Activated naive CD8-positive, alpha-beta T cell (primary cell): Measurements from ENCODE around the gene CLCN1.
A peak's percentile ranks its signal among the peaks of the same experiment; 100 is the strongest.

Experiments used
- H3K27ac Mint-ChIP-seq: one replicate; pipeline ENCODE4 v1.8.0; 2021; ENCODE audit warnings: mixed read lengths
- H3K27me3 Mint-ChIP-seq: one replicate; pipeline ENCODE4 v1.8.0; 2021; ENCODE audit warnings: mixed read lengths
- H3K36me3 Mint-ChIP-seq: one replicate; pipeline ENCODE4 v1.8.0; 2021; ENCODE audit warnings: mixed read lengths
- H3K4me1 Mint-ChIP-seq: one replicate; pipeline ENCODE4 v1.8.0; 2021; ENCODE audit warnings: low read depth, mixed read lengths
- H3K4me3 Mint-ChIP-seq: one replicate; pipeline ENCODE4 v1.8.0; 2021; ENCODE audit warnings: mild to moderate bottlenecking, mixed read lengths
- H3K9me3 Mint-ChIP-seq: one replicate; pipeline ENCODE4 v1.8.0; 2021; ENCODE audit warnings: low read depth, mixed read lengths

The CLCN1 gene

GRCh38 chr7:143379611-143380259 is 63.8 kb downstream of the CLCN1 start:
- H3K27ac Mint-ChIP-seq: peak overlapping the region; percentile 87
- no peaks in the 10 kb centered on the region for H3K36me3 Mint-ChIP-seq
- no peaks in the 10 kb centered on the region for H3K9me3 Mint-ChIP-seq
- H3K4me1 Mint-ChIP-seq: peaks cover 60% of the 10 kb centered on the region
- H3K27me3 Mint-ChIP-seq: no peaks in the 10 kb centered on the region
- peak overlapping the region; percentile 92 for H3K4me3 Mint-ChIP-seq

DNA sequence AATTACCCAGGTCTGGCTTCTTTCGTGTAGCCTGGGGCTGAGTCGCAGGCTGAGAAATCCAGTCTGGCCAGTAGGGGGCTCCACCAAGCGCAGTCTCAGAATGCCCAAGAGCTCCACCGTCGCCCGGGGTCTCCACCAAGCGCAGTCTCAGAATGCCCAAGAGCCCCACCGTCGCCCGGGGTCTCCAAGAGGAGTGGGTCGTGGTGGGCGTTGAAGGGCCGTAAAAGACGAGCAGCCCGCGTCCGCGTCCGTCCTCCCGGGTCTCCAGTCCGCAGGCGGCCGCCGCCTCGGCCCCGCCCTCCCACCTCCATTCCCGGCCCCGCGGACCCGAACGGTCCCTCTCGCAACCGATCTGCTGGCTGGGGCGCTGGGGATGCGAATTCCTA is 64.3 kb downstream of the CLCN1 start:
- H3K27me3 Mint-ChIP-seq: no peaks in the 10 kb centered on the region
- peak overlapping the region; percentile 87 for H3K27ac Mint-ChIP-seq
- peaks cover 55% of the 10 kb centered on the region for H3K4me1 Mint-ChIP-seq
- no peaks in the 10 kb centered on the region for H3K36me3 Mint-ChIP-seq
- no peaks in the 10 kb centered on the region for H3K9me3 Mint-ChIP-seq
- peak overlapping the region; percentile 92 for H3K4me3 Mint-ChIP-seq

DNA sequence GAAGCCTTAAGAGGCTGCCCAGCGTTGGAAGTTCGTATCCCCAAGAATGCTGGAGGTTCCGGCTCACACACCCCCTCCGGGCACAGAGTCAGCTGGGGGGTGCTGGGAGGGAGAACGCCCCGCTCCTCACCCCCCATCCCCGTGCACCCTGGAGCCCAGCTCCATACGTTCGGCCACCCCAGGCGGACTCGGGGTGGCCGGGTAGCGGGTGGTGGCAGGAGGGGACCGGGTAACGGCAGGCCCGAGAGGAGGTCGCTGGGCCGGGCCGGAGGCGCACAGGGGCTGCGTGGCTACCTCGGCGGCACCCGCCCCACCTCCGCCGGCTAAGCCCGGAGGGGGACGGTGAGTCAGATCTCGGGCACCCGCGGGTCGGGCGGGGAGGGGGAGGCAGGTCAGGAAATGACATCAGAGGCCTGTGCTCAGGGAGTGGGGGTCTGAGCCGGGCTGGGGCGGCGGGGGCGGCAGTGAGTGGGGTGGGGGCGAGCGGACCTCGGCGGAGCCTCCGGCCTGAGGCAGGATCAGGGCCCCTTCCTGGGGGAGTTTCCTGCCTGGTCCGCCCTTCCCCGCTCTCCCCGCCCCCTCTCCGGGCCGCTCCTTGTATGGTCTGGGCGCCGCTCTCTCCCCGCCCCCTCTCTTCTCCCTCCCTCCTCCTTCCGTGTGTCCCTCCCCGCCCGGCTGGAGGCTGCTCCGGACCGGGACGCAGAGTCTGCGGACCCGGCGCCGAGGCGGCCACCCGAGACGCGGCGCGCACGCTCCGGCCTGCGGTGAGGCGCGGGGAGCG is 64.9 kb downstream of the CLCN1 start, which contains the start of gene ZYX:
ZYX (plus strand) TSS at position 700 of the 781 bp plus-strand sequence. CDS start 227 bp downstream, outside the sequence.
- Mint-ChIP-seq H3K27me3 (no peaks in the 10 kb centered on the region), H3K4me1 (peaks cover 49% of the 10 kb centered on the region), H3K36me3 (no peaks in the 10 kb centered on the region), H3K4me3 (peak within 1 kb of the TSS; percentile 92), H3K9me3 (no peaks in the 10 kb centered on the region), H3K27ac (peak within 1 kb of the TSS; percentile 87)

DNA sequence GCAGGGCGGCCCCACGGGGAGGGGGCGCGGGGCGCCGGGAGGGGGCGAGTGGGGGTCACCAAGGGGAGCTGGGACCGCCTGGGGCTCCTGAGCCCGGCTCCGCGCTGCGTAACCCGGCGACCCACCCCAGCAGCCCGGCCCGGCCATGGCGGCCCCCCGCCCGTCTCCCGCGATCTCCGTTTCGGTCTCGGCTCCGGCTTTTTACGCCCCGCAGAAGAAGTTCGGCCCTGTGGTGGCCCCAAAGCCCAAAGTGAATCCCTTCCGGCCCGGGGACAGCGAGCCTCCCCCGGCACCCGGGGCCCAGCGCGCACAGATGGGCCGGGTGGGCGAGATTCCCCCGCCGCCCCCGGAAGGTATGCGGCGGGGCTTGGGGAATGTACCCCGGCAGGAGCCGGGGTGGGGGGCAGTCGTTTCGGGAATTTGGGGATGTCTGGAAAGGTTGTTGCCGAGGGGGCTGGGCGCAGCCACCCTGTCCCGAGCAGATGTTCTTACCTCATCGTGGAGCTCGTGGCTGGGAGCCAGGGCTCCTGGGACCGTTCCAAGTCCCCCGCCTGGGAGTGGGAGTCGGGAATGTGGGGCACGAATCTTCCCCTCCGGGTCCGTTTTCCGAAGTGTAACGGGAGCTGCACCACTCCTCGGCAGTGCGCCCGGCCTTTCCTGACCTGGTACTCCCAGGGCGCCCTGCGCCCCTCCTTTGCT is 65.7 kb downstream of the CLCN1 start:
- no peak overlapping the region for H3K4me3 Mint-ChIP-seq
- H3K36me3 Mint-ChIP-seq: no peaks in the 10 kb centered on the region
- peaks cover 41% of the 10 kb centered on the region for H3K4me1 Mint-ChIP-seq
- H3K9me3 Mint-ChIP-seq: no peaks in the 10 kb centered on the region
- peak overlapping the region; percentile 18 for H3K27ac Mint-ChIP-seq
- no peaks in the 10 kb centered on the region for H3K27me3 Mint-ChIP-seq

DNA sequence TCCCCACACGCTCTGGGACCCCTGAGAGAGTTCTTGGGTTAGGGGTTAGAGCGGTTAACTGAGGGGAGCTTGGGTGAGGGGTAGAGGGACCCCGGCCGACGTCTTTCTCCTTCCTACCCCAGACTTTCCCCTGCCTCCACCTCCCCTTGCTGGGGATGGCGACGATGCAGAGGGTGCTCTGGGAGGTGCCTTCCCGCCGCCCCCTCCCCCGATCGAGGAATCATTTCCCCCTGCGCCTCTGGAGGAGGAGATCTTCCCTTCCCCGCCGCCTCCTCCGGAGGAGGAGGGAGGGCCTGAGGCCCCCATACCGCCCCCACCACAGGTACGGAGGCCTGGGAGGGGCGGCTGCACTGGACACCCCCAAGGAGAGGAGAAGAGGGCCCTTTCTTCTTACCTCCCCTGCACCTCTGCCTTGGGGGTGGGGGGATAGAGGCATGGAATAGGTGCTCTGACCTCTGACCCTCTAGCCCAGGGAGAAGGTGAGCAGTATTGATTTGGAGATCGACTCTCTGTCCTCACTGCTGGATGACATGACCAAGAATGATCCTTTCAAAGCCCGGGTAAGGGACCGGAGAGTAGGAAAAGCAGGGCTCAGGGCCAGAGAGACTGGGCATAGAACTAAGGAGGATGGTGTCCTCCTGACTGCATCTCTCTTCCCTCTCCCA is 66.3 kb downstream of the CLCN1 start:
- Mint-ChIP-seq H3K4me3 (no peak overlapping the region), H3K27ac (peak overlapping the region; percentile 66), H3K9me3 (no peaks in the 10 kb centered on the region)

GRCh38 chr7:143382791-143383641 is 67.1 kb downstream of the CLCN1 start:
- Mint-ChIP-seq H3K27ac (peak overlapping the region; percentile 66), H3K9me3 (no peaks in the 10 kb centered on the region), H3K36me3 (no peaks in the 10 kb centered on the region), H3K4me1 (peaks cover 33% of the 10 kb centered on the region), H3K27me3 (no peaks in the 10 kb centered on the region), H3K4me3 (no peak overlapping the region)

More for the DNA sequence above, 66.3 kb downstream of the CLCN1 start:
- H3K36me3 Mint-ChIP-seq: no peaks in the 10 kb centered on the region
- no peaks in the 10 kb centered on the region for H3K27me3 Mint-ChIP-seq
- H3K4me1 Mint-ChIP-seq: peaks cover 35% of the 10 kb centered on the region

GRCh38 chr7:143383642-143383957 is 67.7 kb downstream of the CLCN1 start:
- Mint-ChIP-seq H3K4me1 (peaks cover 28% of the 10 kb centered on the region), H3K27me3 (no peaks in the 10 kb centered on the region), H3K36me3 (no peaks in the 10 kb centered on the region), H3K4me3 (no peak overlapping the region), H3K9me3 (no peaks in the 10 kb centered on the region), H3K27ac (peak overlapping the region; percentile 7)

- Mint-ChIP-seq H3K9me3 (no peaks in the 10 kb centered on the region), H3K36me3 (no peaks in the 10 kb centered on the region), H3K27me3 (no peaks in the 10 kb centered on the region), H3K27ac (no peak overlapping the region), H3K4me1 (peaks cover 25% of the 10 kb centered on the region), H3K4me3 (no peak overlapping the region)
Observed at GRCh38 chr7:143384148-143384547, 68.2 kb downstream of the CLCN1 start.

GRCh38 chr7:143384661-143385631 is 69.0 kb downstream of the CLCN1 start:
- Mint-ChIP-seq H3K36me3 (peaks cover under 1% of the 10 kb centered on the region), H3K27me3 (no peaks in the 10 kb centered on the region), H3K4me3 (no peak overlapping the region), H3K27ac (no peak overlapping the region), H3K9me3 (no peaks in the 10 kb centered on the region), H3K4me1 (peaks cover 24% of the 10 kb centered on the region)

DNA sequence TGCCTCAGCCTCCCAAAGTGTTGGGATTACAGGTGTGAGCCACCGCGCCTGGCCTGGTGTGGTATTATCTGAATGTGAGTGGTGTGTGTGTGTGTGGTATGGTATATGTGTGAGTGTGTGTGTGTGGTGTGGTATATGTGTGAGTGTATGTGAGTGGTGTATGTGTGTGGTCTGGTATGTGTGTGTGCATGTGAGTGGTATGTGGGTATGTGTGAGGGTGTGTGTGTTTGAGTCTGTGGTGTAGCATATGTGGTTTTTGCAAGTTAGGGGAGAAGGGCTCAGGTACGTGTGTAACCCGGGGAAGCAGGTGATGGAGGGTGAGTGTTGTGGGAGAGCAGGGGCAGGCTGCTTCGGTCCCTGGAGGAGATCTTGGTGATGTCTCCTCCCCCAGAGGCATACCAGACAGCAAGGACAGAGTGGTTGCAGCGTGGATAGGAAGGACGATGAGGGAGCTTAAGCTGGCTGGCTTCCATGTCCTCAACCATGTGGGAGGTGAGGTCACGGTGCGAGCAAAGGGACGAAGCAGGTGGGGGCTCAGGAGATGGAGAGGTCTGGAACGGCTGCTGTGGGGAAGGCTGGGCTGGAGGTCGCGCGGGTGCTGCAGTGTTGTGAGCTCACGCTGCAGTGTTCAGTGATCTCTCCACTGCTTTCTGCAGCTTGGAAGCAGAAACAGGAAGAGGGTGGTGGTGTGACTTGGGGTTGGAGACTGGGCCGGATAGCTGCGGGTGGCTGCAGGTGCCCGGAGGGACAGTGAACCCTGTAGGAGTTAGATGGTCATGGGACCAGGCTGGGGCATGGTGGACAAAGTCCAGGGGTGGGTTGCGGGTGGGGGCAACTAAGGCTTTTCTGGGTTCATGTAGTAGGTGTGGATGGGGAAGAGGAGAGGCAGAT is 70.2 kb downstream of the CLCN1 start:
- H3K27me3 Mint-ChIP-seq: no peaks in the 10 kb centered on the region
- no peak overlapping the region for H3K4me3 Mint-ChIP-seq
- no peaks in the 10 kb centered on the region for H3K9me3 Mint-ChIP-seq
- no peak overlapping the region for H3K27ac Mint-ChIP-seq
- peaks cover 3% of the 10 kb centered on the region for H3K36me3 Mint-ChIP-seq
- H3K4me1 Mint-ChIP-seq: peaks cover 26% of the 10 kb centered on the region

DNA sequence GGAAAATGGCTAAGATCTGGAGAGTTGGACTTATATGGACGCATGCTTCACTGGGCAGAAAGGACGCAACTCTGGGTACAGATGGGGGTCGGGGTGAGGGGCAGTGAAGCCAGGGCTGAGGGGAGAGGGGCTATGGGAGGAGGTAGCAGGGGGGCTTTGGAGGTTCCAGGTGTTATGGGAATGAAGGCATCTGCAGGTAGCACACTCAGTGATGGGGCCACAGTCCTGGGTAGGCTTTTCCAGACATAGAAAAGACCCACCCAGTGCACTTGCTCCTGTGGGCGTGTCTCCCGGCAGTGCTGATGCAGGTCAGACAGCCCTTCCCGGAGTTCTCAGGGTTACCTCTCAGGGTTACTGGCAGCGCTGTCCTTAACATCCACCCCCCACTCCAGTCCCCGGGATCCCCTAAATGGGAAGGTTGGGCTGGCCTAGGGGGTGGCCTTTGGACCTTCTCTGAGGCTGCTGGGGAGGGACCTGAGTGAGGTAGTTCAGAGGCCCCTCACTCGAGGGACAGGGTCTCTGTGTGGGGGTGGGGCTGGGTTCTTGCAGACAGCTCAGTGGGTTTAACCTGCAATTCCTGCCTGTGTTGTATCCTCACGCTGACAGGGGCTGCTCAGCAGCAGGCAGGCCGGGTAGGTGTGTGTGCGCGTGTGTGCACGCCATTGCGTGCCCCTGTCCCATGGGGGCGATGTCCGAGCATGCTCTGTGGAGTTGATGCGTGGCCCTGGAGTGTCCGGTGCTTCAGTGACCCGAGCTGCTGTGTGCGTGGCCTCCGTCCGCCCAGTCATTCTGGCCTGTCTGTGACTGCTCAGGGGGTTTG is 71.5 kb downstream of the CLCN1 start:
- peaks cover 25% of the 10 kb centered on the region for H3K4me1 Mint-ChIP-seq
- H3K27me3 Mint-ChIP-seq: no peaks in the 10 kb centered on the region
- H3K36me3 Mint-ChIP-seq: peaks cover 3% of the 10 kb centered on the region
- H3K4me3 Mint-ChIP-seq: no peak overlapping the region
- H3K9me3 Mint-ChIP-seq: no peaks in the 10 kb centered on the region
- H3K27ac Mint-ChIP-seq: no peak overlapping the region

DNA sequence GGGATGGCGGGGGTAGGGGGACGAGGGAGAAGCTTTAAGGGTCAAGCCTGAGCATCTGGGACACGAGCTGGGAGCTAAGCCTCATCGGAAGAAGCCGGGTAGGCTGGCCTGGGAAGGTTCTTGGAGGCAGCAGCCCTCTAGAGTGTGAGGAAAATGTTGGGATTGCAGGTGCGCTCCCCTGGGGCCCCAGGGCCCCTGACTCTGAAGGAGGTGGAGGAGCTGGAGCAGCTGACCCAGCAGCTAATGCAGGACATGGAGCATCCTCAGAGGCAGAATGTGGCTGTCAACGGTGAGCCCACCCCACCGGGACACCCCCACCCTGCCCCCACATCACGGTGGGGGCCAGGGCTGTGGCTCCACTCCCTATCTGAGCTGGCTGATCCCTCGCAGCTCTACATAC is 72.1 kb downstream of the CLCN1 start:
- H3K4me1 Mint-ChIP-seq: peaks cover 18% of the 10 kb centered on the region
- H3K27me3 Mint-ChIP-seq: no peaks in the 10 kb centered on the region
- H3K36me3 Mint-ChIP-seq: peaks cover 3% of the 10 kb centered on the region
- H3K9me3 Mint-ChIP-seq: no peaks in the 10 kb centered on the region
- no peak overlapping the region for H3K4me3 Mint-ChIP-seq
- H3K27ac Mint-ChIP-seq: no peak overlapping the region
